SK-N-SH (cell line): Measurements from ENCODE around the gene RHOBTB3. TPM values are rescaled to one million over a fixed set of nuclear protein-coding genes. Genes with fewer than 3 reads are reported as not detected.

ENCODE experiments used
- CTCF ChIA-PET: fragments of 300-600, 350-600 bp; formaldehyde crosslinking; extraction: SDS; loops from one replicate; lab custom pipeline; 2021; lab: Yijun Ruan, JAX
- POLR2A ChIA-PET: fragments of 350-600 bp; sonication (Branson Sonifier 250); formaldehyde crosslinking; extraction: SDS; loops from one replicate; lab custom pipeline; 2020; ENCODE audit warnings: antibody characterized with exemption, inconsistent platforms; lab: Yijun Ruan, JAX
- DNase-seq: peaks from one replicate; pipeline ENCODE4 v3.0.0; 2012
- H2AFZ ChIP-seq: fragments of 200-600 bp; sonication (generic); 2 replicates; pipeline ENCODE4 v1.8.1; 2016; ENCODE audit warnings: antibody characterized with exemption, mild to moderate bottlenecking, low read depth
- H3F3A ChIP-seq: fragments of 200-600 bp; sonication (generic); replicated peaks from 2 replicates; pipeline ENCODE3; 2016; ENCODE audit warnings: antibody characterized with exemption, mild to moderate bottlenecking; ENCODE audit not compliant: insufficient read depth
- H3K27ac ChIP-seq, 2 experiments: fragments of 200-500 bp in 1 of 2; fragments of 200-600 bp in 1 of 2; sonication (Bioruptor generic) in 1 of 2; sonication (generic), shearing (Covaris generic) in 1 of 2; 2 replicates each; pipeline versions ENCODE4 v1.5.1 to v1.6.1; 2014 to 2016; ENCODE audit warnings: low read depth in 2 of 2, inconsistent platforms in 1 of 2, low read length in 1 of 2, mild to moderate bottlenecking in 1 of 2, mixed read lengths in 1 of 2
- H3K27me3 ChIP-seq: fragments of 200-600 bp; sonication (generic), shearing (Covaris generic); 2 replicates; pipeline ENCODE4 v1.6.1; 2016; ENCODE audit warnings: mixed run types; ENCODE audit not compliant: insufficient read depth
- H3K36me3 ChIP-seq, 2 experiments: fragments of 200-500 bp in 1 of 2; fragments of 200-600 bp in 1 of 2; sonication (Bioruptor generic) in 1 of 2; sonication (generic) in 1 of 2; replicated peaks in 1 of 2; 2 replicates each; pipeline versions ENCODE3 to v1.5.1; 2014 to 2016; ENCODE audit warnings: low read length in 1 of 2, mild to moderate bottlenecking in 1 of 2; ENCODE audit not compliant: insufficient read depth in 2 of 2, control insufficient read depth in 1 of 2
- H3K4me1 ChIP-seq, 2 experiments: fragments of 200-500 bp in 1 of 2; fragments of 200-600 bp in 1 of 2; sonication (Bioruptor generic) in 1 of 2; sonication (generic), shearing (Covaris generic) in 1 of 2; 2 replicates each; pipeline versions ENCODE4 v1.5.1 to v1.6.1; 2014 to 2016; ENCODE audit warnings: low read depth in 1 of 2, low read length in 1 of 2, mixed run types in 1 of 2; ENCODE audit not compliant: insufficient read depth in 2 of 2, control insufficient read depth in 1 of 2
- H3K4me2 ChIP-seq: fragments of 200-600 bp; sonication (generic), shearing (Covaris generic); 2 replicates; pipeline ENCODE4 v1.6.1; 2017; ENCODE audit warnings: mixed run types
- H3K4me3 ChIP-seq, 2 experiments: fragments of 200-500 bp in 1 of 2; fragments of 200-600 bp in 1 of 2; sonication (Bioruptor generic) in 1 of 2; sonication (generic), shearing (Covaris generic) in 1 of 2; 2 replicates each; pipeline versions ENCODE4 v1.5.1 to v1.8.1; 2014 to 2016; ENCODE audit warnings: low read depth in 2 of 2, inconsistent platforms in 1 of 2, low read length in 1 of 2, mild to moderate bottlenecking in 1 of 2, mixed read lengths in 1 of 2, moderate library complexity in 1 of 2
- H3K79me2 ChIP-seq: fragments of 200-600 bp; sonication (generic); 2 replicates; pipeline ENCODE4 v1.8.1; 2017; ENCODE audit warnings: mild to moderate bottlenecking; ENCODE audit not compliant: insufficient read depth
- H3K9ac ChIP-seq: fragments of 200-600 bp; sonication (generic); 2 replicates; pipeline ENCODE4 v1.6.1; 2017; ENCODE audit warnings: mixed run types
- H3K9me2 ChIP-seq: fragments of 200-600 bp; sonication (generic); 2 replicates; pipeline ENCODE4 v1.6.1; 2017; ENCODE audit warnings: mixed run types
- H3K9me3 ChIP-seq: fragments of 200-600 bp; sonication (generic); 2 replicates; pipeline ENCODE4 v1.6.1; 2017; ENCODE audit warnings: mixed run types, mild to moderate bottlenecking, moderate library complexity
- H4K20me1 ChIP-seq: fragments of 200-600 bp; sonication (generic); 2 replicates; pipeline ENCODE4 v1.6.1; 2017; ENCODE audit warnings: mild to moderate bottlenecking, mixed run types; ENCODE audit not compliant: insufficient read depth
- CHD2 ChIP-seq: fragments of 150-350 bp; IDR thresholded peaks from 2 replicates; pipeline ENCODE4 v1.6.1; 2018; ENCODE audit warnings: low read length; ENCODE audit not compliant: partially characterized antibody
- EP300 ChIP-seq, 2 experiments: IDR thresholded peaks; 2 replicates each; pipeline versions ENCODE4 v1.4.0 to v1.6.1; 2012; ENCODE audit warnings: borderline replicate concordance in 1 of 2, low read depth in 1 of 2, low read length in 1 of 2
- EZH2phosphoT487 ChIP-seq: fragments of 200-600 bp; sonication (generic); IDR thresholded peaks from 2 replicates; pipeline ENCODE4 v1.6.1; 2017; ENCODE audit warnings: low read depth, mixed run types, mild to moderate bottlenecking, antibody characterized with exemption, moderate library complexity, borderline replicate concordance
- FOSL2 ChIP-seq: IDR thresholded peaks from 2 replicates; pipeline ENCODE4 v1.4.0; 2012; ENCODE audit warnings: low read depth, mild to moderate bottlenecking, moderate library complexity, borderline replicate concordance
- FOXJ3 ChIP-seq: sonication (generic); formaldehyde crosslinking; IDR thresholded peaks from 2 replicates; pipeline ENCODE4 v1.5.1; 2020; ENCODE audit warnings: mild to moderate bottlenecking, missing genetic modification reagents
- FOXM1 ChIP-seq: IDR thresholded peaks from 2 replicates; pipeline ENCODE4 v1.4.0; 2012; ENCODE audit warnings: low read depth, mild to moderate bottlenecking
- GATA2 ChIP-seq: sonication (generic); formaldehyde crosslinking; IDR thresholded peaks from 2 replicates; pipeline ENCODE4 v1.5.0; 2020; ENCODE audit warnings: mild to moderate bottlenecking, missing genetic modification reagents
- MEF2A ChIP-seq: IDR thresholded peaks from 2 replicates; pipeline ENCODE4 v1.4.0; 2012; ENCODE audit warnings: low read depth, borderline replicate concordance
- POLR2AphosphoS5 ChIP-seq: IDR thresholded peaks from 2 replicates; pipeline ENCODE4 v1.6.1; 2012; ENCODE audit warnings: low read depth, low read length
- RAD21 ChIP-seq: IDR thresholded peaks from 2 replicates; pipeline ENCODE4 v1.6.1; 2012; ENCODE audit warnings: mild to moderate bottlenecking, low read length
- RXRA ChIP-seq: IDR thresholded peaks from 2 replicates; pipeline ENCODE4 v1.4.0; 2012; ENCODE audit warnings: low read depth, mild to moderate bottlenecking, borderline replicate concordance
- TAF1 ChIP-seq: IDR thresholded peaks from 2 replicates; pipeline ENCODE4 v1.6.1; 2012; ENCODE audit warnings: low read depth, mild to moderate bottlenecking, low read length, moderate library complexity, borderline replicate concordance
- TCF12 ChIP-seq: IDR thresholded peaks from 2 replicates; pipeline ENCODE4 v1.4.0; 2012
- YY1 ChIP-seq: IDR thresholded peaks from 2 replicates; pipeline ENCODE4 v1.4.0; 2012; ENCODE audit warnings: low read depth, mild to moderate bottlenecking
- WGBS: methylation state at CpG from one replicate; pipeline ENCODE4 v1.1.6; 2017; ENCODE audit warnings: low lambda C conversion rate; 5-methylcytosine and 5-hydroxymethylcytosine counted together
- polyA plus RNA-seq, 3 experiments: library from polyadenylated mRNA; depleted of rRNA; stranded (reverse); fragments of >200 nt; gene quantifications; 2 replicates each; pipeline ENCODE4 v1.2.3, GENCODE V29; 2012
- TF ChIP-seq, protein P1 (sequence below): fragments of 150-350 bp; IDR thresholded peaks from 2 replicates; pipeline ENCODE4 v1.6.1; 2016; ENCODE audit warnings: mild to moderate bottlenecking, low read depth, low read length
- TF ChIP-seq, protein P2 (sequence below): fragments of 200-600 bp; sonication (generic); IDR thresholded peaks from 2 replicates; pipeline ENCODE4 v1.6.1; 2017; ENCODE audit warnings: antibody characterized with exemption, mild to moderate bottlenecking, moderate library complexity
- TF ChIP-seq, protein P3 (sequence below): IDR thresholded peaks from 2 replicates; pipeline ENCODE4; 2012
- TF ChIP-seq, protein P4 (sequence below): IDR thresholded peaks from 2 replicates; pipeline ENCODE4 v1.4.0; 2012; ENCODE audit warnings: low read depth, borderline replicate concordance
- TF ChIP-seq, protein P5 (sequence below): IDR thresholded peaks from 2 replicates; pipeline ENCODE4 v1.4.0; 2012; ENCODE audit warnings: low read depth
- TF ChIP-seq, protein P6 (sequence below): fragments of 150-350 bp; IDR thresholded peaks from 2 replicates; pipeline ENCODE4 v1.6.1; 2017; ENCODE audit warnings: antibody characterized with exemption, low read length, low read depth, borderline replicate concordance

The RHOBTB3 gene
- polyA plus RNA-seq, 1 of the 3 experiments (the other 2 are of a cell fraction) = 59.3 TPM

DNA sequence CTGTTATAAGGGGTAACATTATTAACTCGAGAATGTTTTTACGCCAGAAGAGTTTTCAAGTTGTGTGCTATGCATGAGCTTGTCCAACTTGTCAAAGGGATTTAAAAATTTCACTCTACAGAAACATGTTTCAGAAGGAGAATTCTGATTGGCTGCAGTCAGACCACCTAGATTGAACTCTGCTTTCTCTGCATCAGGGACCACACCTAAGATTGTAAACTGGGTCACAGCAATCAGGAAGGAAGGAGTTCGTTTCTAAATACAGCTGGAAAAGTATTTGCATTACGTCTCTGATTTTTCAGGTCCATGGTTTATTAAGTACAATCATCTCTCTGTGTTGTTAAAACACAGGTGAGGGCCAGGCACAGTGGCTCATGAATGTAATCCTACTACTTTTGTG is 85.6 kb downstream of the RHOBTB3 start:
- peaks cover 12% of the 10 kb centered on the region; the same call in 1 of the 2 replicates for H3K79me2 ChIP-seq
- H3K27ac ChIP-seq = no peak overlapping the region
- H3K4me2 ChIP-seq = no peak overlapping the region
- no peak overlapping the region for H2AFZ ChIP-seq
- H3F3A ChIP-seq = no peaks in the 10 kb centered on the region
- H3K9ac ChIP-seq = no peak overlapping the region
- no peaks in the 10 kb centered on the region for H3K9me2 ChIP-seq
- 82% methylated on average over 4 of the region's 4 CpGs for WGBS
- H3K9me3 ChIP-seq = no peaks in the 10 kb centered on the region
- CTCF ChIA-PET = interaction anchor here (1.2 to 2.7 kb wide), 3 partner anchors 24 to 173 kb away, joined by 3 to 14 read pairs (median 4); no protein-coding TSS in a partner anchor
- H3K4me1 ChIP-seq = peaks cover 6 to 13% of the 10 kb centered on the region in 2 experiments; a peak in 3 of 4 replicates
- no peak for DNase-seq
- POLR2A ChIA-PET = no interaction called here
- TF ChIP-seq, protein P1, sequence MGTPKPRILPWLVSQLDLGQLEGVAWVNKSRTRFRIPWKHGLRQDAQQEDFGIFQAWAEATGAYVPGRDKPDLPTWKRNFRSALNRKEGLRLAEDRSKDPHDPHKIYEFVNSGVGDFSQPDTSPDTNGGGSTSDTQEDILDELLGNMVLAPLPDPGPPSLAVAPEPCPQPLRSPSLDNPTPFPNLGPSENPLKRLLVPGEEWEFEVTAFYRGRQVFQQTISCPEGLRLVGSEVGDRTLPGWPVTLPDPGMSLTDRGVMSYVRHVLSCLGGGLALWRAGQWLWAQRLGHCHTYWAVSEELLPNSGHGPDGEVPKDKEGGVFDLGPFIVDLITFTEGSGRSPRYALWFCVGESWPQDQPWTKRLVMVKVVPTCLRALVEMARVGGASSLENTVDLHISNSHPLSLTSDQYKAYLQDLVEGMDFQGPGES = no peak
- TF ChIP-seq, protein P2, sequence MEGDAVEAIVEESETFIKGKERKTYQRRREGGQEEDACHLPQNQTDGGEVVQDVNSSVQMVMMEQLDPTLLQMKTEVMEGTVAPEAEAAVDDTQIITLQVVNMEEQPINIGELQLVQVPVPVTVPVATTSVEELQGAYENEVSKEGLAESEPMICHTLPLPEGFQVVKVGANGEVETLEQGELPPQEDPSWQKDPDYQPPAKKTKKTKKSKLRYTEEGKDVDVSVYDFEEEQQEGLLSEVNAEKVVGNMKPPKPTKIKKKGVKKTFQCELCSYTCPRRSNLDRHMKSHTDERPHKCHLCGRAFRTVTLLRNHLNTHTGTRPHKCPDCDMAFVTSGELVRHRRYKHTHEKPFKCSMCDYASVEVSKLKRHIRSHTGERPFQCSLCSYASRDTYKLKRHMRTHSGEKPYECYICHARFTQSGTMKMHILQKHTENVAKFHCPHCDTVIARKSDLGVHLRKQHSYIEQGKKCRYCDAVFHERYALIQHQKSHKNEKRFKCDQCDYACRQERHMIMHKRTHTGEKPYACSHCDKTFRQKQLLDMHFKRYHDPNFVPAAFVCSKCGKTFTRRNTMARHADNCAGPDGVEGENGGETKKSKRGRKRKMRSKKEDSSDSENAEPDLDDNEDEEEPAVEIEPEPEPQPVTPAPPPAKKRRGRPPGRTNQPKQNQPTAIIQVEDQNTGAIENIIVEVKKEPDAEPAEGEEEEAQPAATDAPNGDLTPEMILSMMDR = no peak
- no peak for TF ChIP-seq EZH2phosphoT487
- TF ChIP-seq POLR2AphosphoS5 = no peak
- TF ChIP-seq, protein P3, sequence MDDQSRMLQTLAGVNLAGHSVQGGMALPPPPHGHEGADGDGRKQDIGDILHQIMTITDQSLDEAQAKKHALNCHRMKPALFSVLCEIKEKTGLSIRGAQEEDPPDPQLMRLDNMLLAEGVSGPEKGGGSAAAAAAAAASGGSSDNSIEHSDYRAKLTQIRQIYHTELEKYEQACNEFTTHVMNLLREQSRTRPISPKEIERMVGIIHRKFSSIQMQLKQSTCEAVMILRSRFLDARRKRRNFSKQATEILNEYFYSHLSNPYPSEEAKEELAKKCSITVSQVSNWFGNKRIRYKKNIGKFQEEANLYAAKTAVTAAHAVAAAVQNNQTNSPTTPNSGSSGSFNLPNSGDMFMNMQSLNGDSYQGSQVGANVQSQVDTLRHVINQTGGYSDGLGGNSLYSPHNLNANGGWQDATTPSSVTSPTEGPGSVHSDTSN = no peak
- TF ChIP-seq GATA2 (CRISPR knock-in tag) = no peak
- no peak for TF ChIP-seq MEF2A
- TF ChIP-seq TAF1 = no peak
- TF ChIP-seq FOXM1 = no peak
- no peak for TF ChIP-seq EP300 (IDR thresholded peaks at IDR 0.05; ENCODE audit: borderline replicate concordance in 1 of 2, low read depth in 1 of 2, low read length in 1 of 2)
- no peak for TF ChIP-seq RXRA
- no peak for TF ChIP-seq CHD2
- TF ChIP-seq TCF12 = no peak
- TF ChIP-seq RAD21 = no peak
- TF ChIP-seq, protein P4, sequence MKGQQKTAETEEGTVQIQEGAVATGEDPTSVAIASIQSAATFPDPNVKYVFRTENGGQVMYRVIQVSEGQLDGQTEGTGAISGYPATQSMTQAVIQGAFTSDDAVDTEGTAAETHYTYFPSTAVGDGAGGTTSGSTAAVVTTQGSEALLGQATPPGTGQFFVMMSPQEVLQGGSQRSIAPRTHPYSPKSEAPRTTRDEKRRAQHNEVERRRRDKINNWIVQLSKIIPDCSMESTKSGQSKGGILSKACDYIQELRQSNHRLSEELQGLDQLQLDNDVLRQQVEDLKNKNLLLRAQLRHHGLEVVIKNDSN = no peak
- TF ChIP-seq, protein P5, sequence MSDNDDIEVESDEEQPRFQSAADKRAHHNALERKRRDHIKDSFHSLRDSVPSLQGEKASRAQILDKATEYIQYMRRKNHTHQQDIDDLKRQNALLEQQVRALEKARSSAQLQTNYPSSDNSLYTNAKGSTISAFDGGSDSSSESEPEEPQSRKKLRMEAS = no peak
- no peak for TF ChIP-seq FOSL2
- TF ChIP-seq YY1 = no peak
- TF ChIP-seq, protein P6, sequence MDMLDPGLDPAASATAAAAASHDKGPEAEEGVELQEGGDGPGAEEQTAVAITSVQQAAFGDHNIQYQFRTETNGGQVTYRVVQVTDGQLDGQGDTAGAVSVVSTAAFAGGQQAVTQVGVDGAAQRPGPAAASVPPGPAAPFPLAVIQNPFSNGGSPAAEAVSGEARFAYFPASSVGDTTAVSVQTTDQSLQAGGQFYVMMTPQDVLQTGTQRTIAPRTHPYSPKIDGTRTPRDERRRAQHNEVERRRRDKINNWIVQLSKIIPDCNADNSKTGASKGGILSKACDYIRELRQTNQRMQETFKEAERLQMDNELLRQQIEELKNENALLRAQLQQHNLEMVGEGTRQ = no peak
- TF ChIP-seq FOXJ3 = no peak
- no peak overlapping the region for H3K4me3 ChIP-seq
- no peaks in the 10 kb centered on the region for H4K20me1 ChIP-seq
- no peaks in the 10 kb centered on the region for H3K27me3 ChIP-seq
- H3K36me3 ChIP-seq = peaks cover 2 to 5% of the 10 kb centered on the region in 2 experiments
